Measurements from ENCODE around the gene TRAIP.

- TF ChIP-seq EP300 (IDR thresholded peaks at IDR 0.05): no peak
- TF ChIP-seq, protein P1, sequence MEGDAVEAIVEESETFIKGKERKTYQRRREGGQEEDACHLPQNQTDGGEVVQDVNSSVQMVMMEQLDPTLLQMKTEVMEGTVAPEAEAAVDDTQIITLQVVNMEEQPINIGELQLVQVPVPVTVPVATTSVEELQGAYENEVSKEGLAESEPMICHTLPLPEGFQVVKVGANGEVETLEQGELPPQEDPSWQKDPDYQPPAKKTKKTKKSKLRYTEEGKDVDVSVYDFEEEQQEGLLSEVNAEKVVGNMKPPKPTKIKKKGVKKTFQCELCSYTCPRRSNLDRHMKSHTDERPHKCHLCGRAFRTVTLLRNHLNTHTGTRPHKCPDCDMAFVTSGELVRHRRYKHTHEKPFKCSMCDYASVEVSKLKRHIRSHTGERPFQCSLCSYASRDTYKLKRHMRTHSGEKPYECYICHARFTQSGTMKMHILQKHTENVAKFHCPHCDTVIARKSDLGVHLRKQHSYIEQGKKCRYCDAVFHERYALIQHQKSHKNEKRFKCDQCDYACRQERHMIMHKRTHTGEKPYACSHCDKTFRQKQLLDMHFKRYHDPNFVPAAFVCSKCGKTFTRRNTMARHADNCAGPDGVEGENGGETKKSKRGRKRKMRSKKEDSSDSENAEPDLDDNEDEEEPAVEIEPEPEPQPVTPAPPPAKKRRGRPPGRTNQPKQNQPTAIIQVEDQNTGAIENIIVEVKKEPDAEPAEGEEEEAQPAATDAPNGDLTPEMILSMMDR (IDR thresholded peaks at IDR 0.05): no peak
- no peak for TF ChIP-seq POLR2A (IDR thresholded peaks at IDR 0.05)
Observed at GRCh38 chr3:49787182-49787464, 69.2 kb downstream of the TRAIP start.

All from tibial nerve (tissue), 4 donors.